MM.1S (cell line): ENCODE measurements around the gene LIMCH1.

Experiments
- DNase-seq: peaks from one replicate; pipeline ENCODE4 v3.0.0-alpha.2; 2015
- H2AFZ ChIP-seq: fragments of 300-600 bp; sonication (generic); 2 replicates; pipeline ENCODE4 v1.6.0; 2016; ENCODE audit warnings: antibody characterized with exemption, low read length
- H3F3A ChIP-seq: fragments of 300-600 bp; sonication (generic); 2 replicates; pipeline ENCODE4 v1.6.1; 2016; ENCODE audit warnings: mild to moderate bottlenecking, antibody characterized with exemption, low read length, moderate library complexity, mixed read lengths; ENCODE audit not compliant: insufficient read depth
- H3K27ac ChIP-seq: fragments of 300-600 bp; sonication (generic); 2 replicates; pipeline ENCODE4 v1.5.1; 2016; ENCODE audit warnings: mild to moderate bottlenecking, low read length
- H3K27me3 ChIP-seq: fragments of 300-600 bp; sonication (generic); replicated peaks from 2 replicates; pipeline ENCODE4 v1.6.0; 2016; ENCODE audit warnings: low read length; ENCODE audit not compliant: insufficient read depth
- H3K36me3 ChIP-seq: fragments of 300-600 bp; sonication (generic); replicated peaks from 2 replicates; pipeline ENCODE4 v1.6.1; 2016; ENCODE audit warnings: mild to moderate bottlenecking, low read length, mixed read lengths; ENCODE audit not compliant: insufficient read depth
- H3K4me1 ChIP-seq: fragments of 300-600 bp; sonication (generic); 2 replicates; pipeline ENCODE4 v1.6.1; 2016; ENCODE audit warnings: low read length, mixed read lengths
- H3K4me2 ChIP-seq: fragments of 300-600 bp; sonication (generic); 2 replicates; pipeline ENCODE4 v1.6.0; 2016; ENCODE audit warnings: low read depth, low read length
- H3K4me3 ChIP-seq: fragments of 300-600 bp; sonication (generic); 2 replicates; pipeline ENCODE4 v1.5.1; 2016; ENCODE audit warnings: low read length, mixed read lengths
- H3K79me2 ChIP-seq: fragments of 300-600 bp; sonication (generic); 2 replicates; pipeline ENCODE4 v1.6.1; 2016; ENCODE audit warnings: mixed run types, low read length, mixed read lengths
- H3K9ac ChIP-seq: fragments of 300-600 bp; sonication (generic); 2 replicates; pipeline ENCODE4 v1.6.1; 2016; ENCODE audit warnings: low read length, mixed read lengths
- H3K9me2 ChIP-seq: fragments of 300-600 bp; sonication (generic); replicated peaks from 2 replicates; pipeline ENCODE4 v1.6.1; 2016; ENCODE audit warnings: mild to moderate bottlenecking, low read length, mixed read lengths; ENCODE audit not compliant: insufficient read depth
- H3K9me3 ChIP-seq: fragments of 300-600 bp; sonication (generic); replicated peaks from 2 replicates; pipeline ENCODE4 v1.6.1; 2016; ENCODE audit warnings: mild to moderate bottlenecking, low read length, mixed read lengths; ENCODE audit not compliant: insufficient read depth
- H4K20me1 ChIP-seq: fragments of 300-600 bp; sonication (generic); 2 replicates; pipeline ENCODE4 v1.6.1; 2016; ENCODE audit warnings: mild to moderate bottlenecking, low read length, moderate library complexity, mixed read lengths; ENCODE audit not compliant: insufficient read depth
- EZH2 ChIP-seq: fragments of 300-600 bp; sonication (generic); optimal IDR thresholded peaks from 2 replicates; pipeline ENCODE3; 2017; ENCODE audit warnings: low read depth, mild to moderate bottlenecking, antibody characterized with exemption, low read length, mixed read lengths
- EZH2phosphoT487 ChIP-seq: fragments of 300-600 bp; sonication (generic); IDR thresholded peaks from 2 replicates; pipeline ENCODE4 v1.6.1; 2018; ENCODE audit warnings: antibody characterized with exemption, low read length
- TF ChIP-seq, protein P1 (sequence below): fragments of 300-600 bp; sonication (generic); IDR thresholded peaks from 2 replicates; pipeline ENCODE4 v1.5.1; 2016; ENCODE audit warnings: antibody characterized with exemption, low read length, mixed read lengths

The LIMCH1 gene

DNA sequence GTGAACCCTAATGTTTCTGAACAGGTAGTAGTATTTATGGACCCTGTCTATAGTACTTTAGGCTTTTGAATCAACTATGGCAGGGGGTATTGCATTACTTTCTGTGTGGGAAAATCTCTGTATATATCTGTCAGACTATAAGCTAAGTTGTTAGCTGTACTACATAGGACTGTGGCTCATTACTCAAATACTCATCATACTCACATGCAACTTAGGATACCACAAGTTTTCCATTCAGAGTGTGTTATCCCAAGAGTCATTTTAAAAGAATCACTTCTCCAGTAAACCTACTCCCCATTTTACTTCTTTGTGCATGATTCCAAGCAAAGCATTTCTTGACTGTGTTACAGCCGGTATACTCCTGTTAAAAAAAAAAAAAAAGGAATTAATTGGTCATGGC, 115.0 kb downstream of the LIMCH1 start:
- Histone ChIP-seq H3K9ac (no peak overlapping the region), H3F3A (no peaks in the 10 kb centered on the region), H3K27me3 (no peaks in the 10 kb centered on the region), H3K36me3 (no peaks in the 10 kb centered on the region), H3K9me3 (no peaks in the 10 kb centered on the region), H3K27ac (no peak overlapping the region), H2AFZ (no peak overlapping the region), H3K9me2 (no peaks in the 10 kb centered on the region), H3K79me2 (no peaks in the 10 kb centered on the region), H3K4me3 (no peak overlapping the region), H4K20me1 (no peaks in the 10 kb centered on the region), H3K4me1 (no peaks in the 10 kb centered on the region), H3K4me2 (no peak overlapping the region)
- DNase-seq = no peak
- no peak for TF ChIP-seq EZH2phosphoT487
- TF ChIP-seq EZH2 = no peak
- TF ChIP-seq, protein P1, sequence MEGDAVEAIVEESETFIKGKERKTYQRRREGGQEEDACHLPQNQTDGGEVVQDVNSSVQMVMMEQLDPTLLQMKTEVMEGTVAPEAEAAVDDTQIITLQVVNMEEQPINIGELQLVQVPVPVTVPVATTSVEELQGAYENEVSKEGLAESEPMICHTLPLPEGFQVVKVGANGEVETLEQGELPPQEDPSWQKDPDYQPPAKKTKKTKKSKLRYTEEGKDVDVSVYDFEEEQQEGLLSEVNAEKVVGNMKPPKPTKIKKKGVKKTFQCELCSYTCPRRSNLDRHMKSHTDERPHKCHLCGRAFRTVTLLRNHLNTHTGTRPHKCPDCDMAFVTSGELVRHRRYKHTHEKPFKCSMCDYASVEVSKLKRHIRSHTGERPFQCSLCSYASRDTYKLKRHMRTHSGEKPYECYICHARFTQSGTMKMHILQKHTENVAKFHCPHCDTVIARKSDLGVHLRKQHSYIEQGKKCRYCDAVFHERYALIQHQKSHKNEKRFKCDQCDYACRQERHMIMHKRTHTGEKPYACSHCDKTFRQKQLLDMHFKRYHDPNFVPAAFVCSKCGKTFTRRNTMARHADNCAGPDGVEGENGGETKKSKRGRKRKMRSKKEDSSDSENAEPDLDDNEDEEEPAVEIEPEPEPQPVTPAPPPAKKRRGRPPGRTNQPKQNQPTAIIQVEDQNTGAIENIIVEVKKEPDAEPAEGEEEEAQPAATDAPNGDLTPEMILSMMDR = no peak

DNA sequence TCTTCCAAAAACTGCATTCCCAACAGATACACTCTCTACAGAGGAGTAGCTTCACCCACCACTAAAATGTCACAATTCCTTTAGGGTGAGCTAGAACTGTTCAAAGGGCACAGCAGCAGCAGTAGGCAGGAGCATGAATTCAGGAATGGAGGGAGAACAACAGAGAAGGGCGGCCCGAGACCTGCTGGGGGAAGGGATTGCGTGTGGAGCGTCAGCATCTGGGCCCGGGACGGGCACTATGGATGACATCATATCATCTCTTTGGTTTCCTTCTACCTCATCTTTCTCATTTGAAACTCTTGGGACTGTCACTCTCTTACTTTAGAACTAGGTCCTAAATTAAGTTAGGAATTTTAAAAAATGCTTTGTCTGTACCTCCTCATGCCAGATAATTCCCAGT, 115.6 kb downstream of the LIMCH1 start:
- Histone ChIP-seq H3K36me3 (no peaks in the 10 kb centered on the region), H3K4me2 (no peak overlapping the region), H3K27ac (no peak overlapping the region), H3K9me2 (no peaks in the 10 kb centered on the region), H3K79me2 (no peaks in the 10 kb centered on the region), H3K27me3 (no peaks in the 10 kb centered on the region), H2AFZ (no peak overlapping the region), H3K9ac (no peak overlapping the region), H3K4me1 (no peaks in the 10 kb centered on the region), H3K9me3 (no peaks in the 10 kb centered on the region), H4K20me1 (no peaks in the 10 kb centered on the region), H3K4me3 (no peak overlapping the region), H3F3A (no peaks in the 10 kb centered on the region)
- TF ChIP-seq, protein P1 = no peak
- TF ChIP-seq EZH2phosphoT487 (no peak), EZH2 (no peak)
- DNase-seq = no peak

DNA sequence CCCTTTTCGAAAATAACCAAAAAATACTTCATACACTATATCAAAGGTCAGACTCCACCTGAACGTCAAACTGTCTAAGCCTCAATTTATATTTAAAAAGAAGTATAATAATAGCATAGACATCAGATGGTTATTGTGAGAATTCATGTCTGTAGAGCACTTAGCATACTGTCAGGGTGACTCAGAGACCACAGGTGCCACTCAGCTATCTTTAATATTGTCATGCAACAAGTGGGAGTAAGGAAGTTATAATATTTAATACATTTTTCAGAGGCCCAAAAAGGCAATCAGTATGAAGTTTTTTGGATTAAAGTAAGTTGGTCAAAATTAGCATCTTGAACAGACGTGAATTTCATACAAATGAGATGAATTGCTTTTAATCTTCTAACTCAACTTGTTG, 117.2 kb downstream of the LIMCH1 start:
- H3K4me3 ChIP-seq = no peak overlapping the region
- TF ChIP-seq EZH2phosphoT487 (no peak), EZH2 (no peak)
- TF ChIP-seq, protein P1 = no peak
- no peak overlapping the region for H3K27ac ChIP-seq
- no peaks in the 10 kb centered on the region for H4K20me1 ChIP-seq
- H3K9me3 ChIP-seq = no peaks in the 10 kb centered on the region
- H3K27me3 ChIP-seq = no peaks in the 10 kb centered on the region
- H3K79me2 ChIP-seq = no peaks in the 10 kb centered on the region
- H3K9ac ChIP-seq = no peak overlapping the region
- H3K36me3 ChIP-seq = no peaks in the 10 kb centered on the region
- H2AFZ ChIP-seq = no peak overlapping the region
- DNase-seq = no peak
- H3F3A ChIP-seq = no peaks in the 10 kb centered on the region
- H3K9me2 ChIP-seq = no peaks in the 10 kb centered on the region
- H3K4me2 ChIP-seq = no peak overlapping the region
- no peaks in the 10 kb centered on the region for H3K4me1 ChIP-seq

DNA sequence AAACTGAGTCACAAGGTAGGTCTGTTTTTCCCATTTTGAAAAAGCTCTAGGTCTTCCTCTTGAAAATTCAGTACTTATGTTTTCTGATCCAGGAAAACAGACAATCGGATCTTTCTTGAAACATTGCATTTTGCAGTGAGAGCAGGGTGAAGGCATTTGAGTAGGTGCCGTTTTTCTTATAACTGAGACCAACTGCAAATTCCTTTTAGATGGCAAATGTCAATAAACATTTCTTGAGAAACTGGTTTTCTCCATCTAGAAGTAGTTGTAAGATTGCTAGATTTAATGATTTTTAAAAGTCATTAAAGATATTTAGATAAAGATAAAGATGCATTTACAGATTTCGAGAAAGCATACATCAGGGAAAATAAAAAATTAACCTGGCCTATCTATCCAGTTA, 118.1 kb downstream of the LIMCH1 start:
- Histone ChIP-seq H3K4me3 (no peak overlapping the region), H4K20me1 (no peaks in the 10 kb centered on the region), H3F3A (no peaks in the 10 kb centered on the region), H3K9ac (no peak overlapping the region), H3K4me2 (no peak overlapping the region), H3K79me2 (no peaks in the 10 kb centered on the region), H3K27ac (no peak overlapping the region), H3K27me3 (no peaks in the 10 kb centered on the region), H2AFZ (no peak overlapping the region), H3K4me1 (no peaks in the 10 kb centered on the region), H3K9me3 (no peaks in the 10 kb centered on the region), H3K36me3 (no peaks in the 10 kb centered on the region), H3K9me2 (no peaks in the 10 kb centered on the region)
- TF ChIP-seq, protein P1 = no peak
- no peak for TF ChIP-seq EZH2phosphoT487
- no peak for TF ChIP-seq EZH2
- DNase-seq = no peak
